GM12875 (cell line): Measurements from ENCODE around the gene MOGAT1.

Experiments used
- H3K4me3 ChIP-seq: one replicate; pipeline ENCODE4 v1.5.1; 2011; ENCODE audit warnings: low read depth, low read length, control low read depth
- CTCF ChIP-seq: IDR thresholded peaks from 2 replicates; pipeline ENCODE4 v1.5.1; 2011; ENCODE audit warnings: low read depth, mild to moderate bottlenecking, control low read depth, inconsistent platforms, low read length, moderate library complexity, borderline replicate concordance; ENCODE audit not compliant: insufficient read depth

Gene MOGAT1

GRCh38 chr2:222733470-222733845 is 62.0 kb downstream of the MOGAT1 start:
- no peak for TF ChIP-seq CTCF

GRCh38 chr2:222733846-222734702 is 62.6 kb downstream of the MOGAT1 start:
- no peak overlapping the region for H3K4me3 ChIP-seq
- TF ChIP-seq CTCF, result no peak

More at GRCh38 chr2:222733470-222733845, 62.0 kb downstream of the MOGAT1 start:
- H3K4me3 ChIP-seq, result no peak overlapping the region

- no peak for TF ChIP-seq CTCF
- no peak overlapping the region for H3K4me3 ChIP-seq
Observed at GRCh38 chr2:222734703-222735014, 63.2 kb downstream of the MOGAT1 start.

GRCh38 chr2:222736301-222736700 is 64.8 kb downstream of the MOGAT1 start:
- no peak overlapping the region for H3K4me3 ChIP-seq
- TF ChIP-seq CTCF, result no peak

GRCh38 chr2:222736924-222737323 is 65.5 kb downstream of the MOGAT1 start:
- TF ChIP-seq CTCF, result no peak
- H3K4me3 ChIP-seq, result no peak overlapping the region

GRCh38 chr2:222738312-222738711 is 66.9 kb downstream of the MOGAT1 start:
- TF ChIP-seq CTCF, result no peak
- no peak overlapping the region for H3K4me3 ChIP-seq

- no peak overlapping the region for H3K4me3 ChIP-seq
- no peak for TF ChIP-seq CTCF
Observed at GRCh38 chr2:222738809-222739208, 67.4 kb downstream of the MOGAT1 start.
